ENCODE results near the gene NCKAP5.

Gene NCKAP5

GRCh38 chr2:133364636-133365035, 203.6 kb downstream of the NCKAP5 start:
- TF ChIP-seq POLR2A (IDR thresholded peaks at IDR 0.05; ENCODE audit: extremely low read depth, insufficient read length) (no peak), CTCF (IDR thresholded peaks at IDR 0.05; ENCODE audit: low read depth, low read length) (no peak), MYC (IDR thresholded peaks at IDR 0.05; ENCODE audit: low read depth, low read length) (no peak), MAX (IDR thresholded peaks at IDR 0.05; ENCODE audit: low read depth, low read length) (no peak)
- no peak overlapping the region for H3K4me3 ChIP-seq (ENCODE audit: low read depth, low read length)
- DNase-seq (ENCODE audit: low read depth): no peak

GRCh38 chr2:133363884-133364283, 204.4 kb downstream of the NCKAP5 start:
- H3K4me3 ChIP-seq (ENCODE audit: low read depth, low read length): no peak overlapping the region
- DNase-seq (ENCODE audit: low read depth): no peak
- TF ChIP-seq MYC (IDR thresholded peaks at IDR 0.05; ENCODE audit: low read depth, low read length) (no peak), CTCF (IDR thresholded peaks at IDR 0.05; ENCODE audit: low read depth, low read length) (no peak), POLR2A (IDR thresholded peaks at IDR 0.05; ENCODE audit: extremely low read depth, insufficient read length) (no peak), MAX (IDR thresholded peaks at IDR 0.05; ENCODE audit: low read depth, low read length) (no peak)

GRCh38 chr2:133362061-133362476, 206.2 kb downstream of the NCKAP5 start:
- peak; percentile 5 for DNase-seq (ENCODE audit: low read depth)

GRCh38 chr2:133360882-133361281, 207.4 kb downstream of the NCKAP5 start:
- peak; percentile 12 for DNase-seq (ENCODE audit: low read depth)
- TF ChIP-seq MAX (IDR thresholded peaks at IDR 0.05; ENCODE audit: low read depth, low read length) (no peak), POLR2A (IDR thresholded peaks at IDR 0.05; ENCODE audit: extremely low read depth, insufficient read length) (no peak), MYC (IDR thresholded peaks at IDR 0.05; ENCODE audit: low read depth, low read length) (no peak), CTCF (IDR thresholded peaks at IDR 0.05; ENCODE audit: low read depth, low read length) (no peak)
- H3K4me3 ChIP-seq (ENCODE audit: low read depth, low read length): no peak overlapping the region

More at GRCh38 chr2:133362061-133362476, 206.2 kb downstream of the NCKAP5 start:
- no peak overlapping the region for H3K4me3 ChIP-seq (ENCODE audit: low read depth, low read length)
- TF ChIP-seq MAX (IDR thresholded peaks at IDR 0.05; ENCODE audit: low read depth, low read length) (no peak), POLR2A (IDR thresholded peaks at IDR 0.05; ENCODE audit: extremely low read depth, insufficient read length) (no peak), CTCF (IDR thresholded peaks at IDR 0.05; ENCODE audit: low read depth, low read length) (no peak), MYC (IDR thresholded peaks at IDR 0.05; ENCODE audit: low read depth, low read length) (no peak)

- DNase-seq (ENCODE audit: low read depth): no peak
- no peak for TF ChIP-seq CTCF (IDR thresholded peaks at IDR 0.05; ENCODE audit: low read depth, low read length)
- no peak for TF ChIP-seq MAX (IDR thresholded peaks at IDR 0.05; ENCODE audit: low read depth, low read length)
- TF ChIP-seq MYC (IDR thresholded peaks at IDR 0.05; ENCODE audit: low read depth, low read length): no peak
- no peak for TF ChIP-seq POLR2A (IDR thresholded peaks at IDR 0.05; ENCODE audit: extremely low read depth, insufficient read length)
- no peak overlapping the region for H3K4me3 ChIP-seq (ENCODE audit: low read depth, low read length)
Measured at GRCh38 chr2:133360190-133360589, 208.1 kb downstream of the NCKAP5 start.

GRCh38 chr2:133352719-133353118, 215.5 kb downstream of the NCKAP5 start:
- TF ChIP-seq POLR2A (IDR thresholded peaks at IDR 0.05; ENCODE audit: extremely low read depth, insufficient read length) (no peak), MYC (IDR thresholded peaks at IDR 0.05; ENCODE audit: low read depth, low read length) (no peak)
- DNase-seq (ENCODE audit: low read depth): no peak
- no peak overlapping the region for H3K4me3 ChIP-seq (ENCODE audit: low read depth, low read length)

Measured in NB4 (cell line).